ENCODE results near the gene STPG1.

The STPG1 gene

GRCh38 chr1:24457866-24458265 lies 44.3 kb upstream of the STPG1 start:
- Histone ChIP-seq H3K27ac (ENCODE audit: low read length) (no peak overlapping the region), H3K27me3 (replicated peaks; ENCODE audit: insufficient read depth, low read length) (no peaks in the 10 kb centered on the region), H2AFZ (ENCODE audit: low read length) (no peak overlapping the region), H3K9me3 (replicated peaks; ENCODE audit: insufficient read depth, low read length) (no peaks in the 10 kb centered on the region), H3K4me3 (ENCODE audit: low read length) (no peak overlapping the region), H3K4me1 (ENCODE audit: low read length) (no peaks in the 10 kb centered on the region), H3K4me2 (ENCODE audit: low read depth, low read length) (no peak overlapping the region), H3K36me3 (replicated peaks; ENCODE audit: insufficient read depth, low read length) (no peaks in the 10 kb centered on the region; the same call in 1 of the 2 replicates), H3F3A (ENCODE audit: insufficient read depth, low read length) (no peaks in the 10 kb centered on the region), H3K9ac (ENCODE audit: low read length) (no peak overlapping the region), H4K20me1 (ENCODE audit: insufficient read depth, low read length) (no peaks in the 10 kb centered on the region), H3K9me2 (replicated peaks; ENCODE audit: insufficient read depth, low read length) (no peaks in the 10 kb centered on the region), H3K79me2 (ENCODE audit: low read length) (no peaks in the 10 kb centered on the region)
- TF ChIP-seq EZH2 (optimal IDR thresholded peaks at IDR 0.05; ENCODE audit: low read depth, low read length) = no peak
- TF ChIP-seq EZH2phosphoT487 (IDR thresholded peaks at IDR 0.05; ENCODE audit: low read length) = no peak
- DNase-seq = no peak

- H3K79me2 ChIP-seq (ENCODE audit: low read length) = no peaks in the 10 kb centered on the region
- H2AFZ ChIP-seq (ENCODE audit: low read length) = no peak overlapping the region
- DNase-seq = no peak
- H3K36me3 ChIP-seq (replicated peaks; ENCODE audit: insufficient read depth, low read length) = no peaks in the 10 kb centered on the region; the same call in 1 of the 2 replicates
- no peaks in the 10 kb centered on the region for H3K9me2 ChIP-seq (replicated peaks; ENCODE audit: insufficient read depth, low read length)
- H3K4me3 ChIP-seq (ENCODE audit: low read length) = no peak overlapping the region
- H3F3A ChIP-seq (ENCODE audit: insufficient read depth, low read length) = no peaks in the 10 kb centered on the region
- no peak overlapping the region for H3K27ac ChIP-seq (ENCODE audit: low read length)
- no peak overlapping the region for H3K4me2 ChIP-seq (ENCODE audit: low read depth, low read length)
- no peaks in the 10 kb centered on the region for H3K27me3 ChIP-seq (replicated peaks; ENCODE audit: insufficient read depth, low read length)
- no peak overlapping the region for H3K9ac ChIP-seq (ENCODE audit: low read length)
- no peaks in the 10 kb centered on the region for H4K20me1 ChIP-seq (ENCODE audit: insufficient read depth, low read length)
- TF ChIP-seq CTCF (IDR thresholded peaks at IDR 0.05; ENCODE audit: low read length) (no peak), EZH2 (optimal IDR thresholded peaks at IDR 0.05; ENCODE audit: low read depth, low read length) (no peak), EZH2phosphoT487 (IDR thresholded peaks at IDR 0.05; ENCODE audit: low read length) (no peak)
- no peaks in the 10 kb centered on the region for H3K9me3 ChIP-seq (replicated peaks; ENCODE audit: insufficient read depth, low read length)
- H3K4me1 ChIP-seq (ENCODE audit: low read length) = no peaks in the 10 kb centered on the region
Observed at GRCh38 chr1:24455272-24455671, 41.7 kb upstream of the STPG1 start.

GRCh38 chr1:24454673-24455072 lies 41.1 kb upstream of the STPG1 start:
- TF ChIP-seq EZH2 (optimal IDR thresholded peaks at IDR 0.05; ENCODE audit: low read depth, low read length) = no peak
- TF ChIP-seq EZH2phosphoT487 (IDR thresholded peaks at IDR 0.05; ENCODE audit: low read length) = no peak
- TF ChIP-seq CTCF (IDR thresholded peaks at IDR 0.05; ENCODE audit: low read length) = no peak
- Histone ChIP-seq H3K36me3 (replicated peaks; ENCODE audit: insufficient read depth, low read length) (no peaks in the 10 kb centered on the region; the same call in 1 of the 2 replicates), H3F3A (ENCODE audit: insufficient read depth, low read length) (no peaks in the 10 kb centered on the region), H2AFZ (ENCODE audit: low read length) (no peak overlapping the region), H3K27ac (ENCODE audit: low read length) (no peak overlapping the region), H3K4me1 (ENCODE audit: low read length) (no peaks in the 10 kb centered on the region), H3K4me3 (ENCODE audit: low read length) (no peak overlapping the region), H3K79me2 (ENCODE audit: low read length) (no peaks in the 10 kb centered on the region), H3K9me3 (replicated peaks; ENCODE audit: insufficient read depth, low read length) (no peaks in the 10 kb centered on the region), H3K9ac (ENCODE audit: low read length) (no peak overlapping the region), H3K27me3 (replicated peaks; ENCODE audit: insufficient read depth, low read length) (no peaks in the 10 kb centered on the region), H4K20me1 (ENCODE audit: insufficient read depth, low read length) (no peaks in the 10 kb centered on the region), H3K9me2 (replicated peaks; ENCODE audit: insufficient read depth, low read length) (no peaks in the 10 kb centered on the region), H3K4me2 (ENCODE audit: low read depth, low read length) (no peak overlapping the region)
- DNase-seq = no peak

- no peaks in the 10 kb centered on the region for H3K79me2 ChIP-seq (ENCODE audit: low read length)
- no peaks in the 10 kb centered on the region for H3K9me2 ChIP-seq (replicated peaks; ENCODE audit: insufficient read depth, low read length)
- H3K9me3 ChIP-seq (replicated peaks; ENCODE audit: insufficient read depth, low read length) = no peaks in the 10 kb centered on the region
- no peak overlapping the region for H3K27ac ChIP-seq (ENCODE audit: low read length)
- H4K20me1 ChIP-seq (ENCODE audit: insufficient read depth, low read length) = no peaks in the 10 kb centered on the region
- no peaks in the 10 kb centered on the region for H3K4me1 ChIP-seq (ENCODE audit: low read length)
- no peak overlapping the region for H3K4me2 ChIP-seq (ENCODE audit: low read depth, low read length)
- no peaks in the 10 kb centered on the region for H3F3A ChIP-seq (ENCODE audit: insufficient read depth, low read length)
- H3K27me3 ChIP-seq (replicated peaks; ENCODE audit: insufficient read depth, low read length) = no peaks in the 10 kb centered on the region
- no peaks in the 10 kb centered on the region; the same call in 1 of the 2 replicates for H3K36me3 ChIP-seq (replicated peaks; ENCODE audit: insufficient read depth, low read length)
- H3K9ac ChIP-seq (ENCODE audit: low read length) = no peak overlapping the region
- TF ChIP-seq EZH2phosphoT487 (IDR thresholded peaks at IDR 0.05; ENCODE audit: low read length) = no peak
- no peak overlapping the region for H3K4me3 ChIP-seq (ENCODE audit: low read length)
- H2AFZ ChIP-seq (ENCODE audit: low read length) = no peak overlapping the region
- DNase-seq = no peak
Observed at GRCh38 chr1:24452922-24453485, 39.4 kb upstream of the STPG1 start.
